ENCODE data around the gene PDGFB.

Gene PDGFB

DNA sequence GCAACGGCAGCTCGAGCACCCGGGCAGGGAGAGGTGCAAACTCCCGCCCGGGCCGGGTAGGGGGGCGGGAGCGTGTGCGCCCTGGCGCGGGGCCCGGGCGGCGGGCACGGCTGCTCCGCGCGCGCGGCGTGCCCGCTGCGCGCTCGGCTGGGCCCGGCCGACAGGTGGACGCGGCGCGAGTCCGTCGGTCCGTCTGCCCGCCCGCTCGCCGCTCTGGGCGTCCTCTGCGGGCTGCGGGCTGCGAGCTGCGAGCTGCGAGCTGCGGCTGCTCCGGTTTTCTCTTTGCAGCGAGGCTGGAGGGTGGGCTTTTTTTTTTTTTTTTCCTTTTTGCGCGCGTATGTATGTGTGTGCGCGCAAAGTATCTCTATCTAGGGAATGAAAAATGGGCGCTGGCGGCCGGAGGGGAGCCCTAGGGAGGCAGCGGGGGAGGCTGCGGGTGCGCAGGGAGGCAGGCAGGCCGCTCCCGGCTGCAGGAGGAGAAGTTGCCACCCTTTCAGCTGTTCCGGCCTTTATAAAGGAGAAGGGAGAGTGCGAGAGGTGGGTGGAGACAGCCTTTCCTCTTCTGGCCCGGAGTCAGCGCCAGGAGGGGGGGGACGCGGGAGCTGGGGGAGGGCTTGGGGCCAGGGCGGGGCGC is at the start of gene PDGFB:
Gene PDGFB, minus strand, starts transcription at position 487 of the 634 bp plus-strand sequence. CDS start 1,019 bp downstream, outside the sequence.
- no peak for DNase-seq

- no peak for DNase-seq
These were observed 49.1 kb upstream of the PDGFB start for GRCh38 chr22:39293766-39294368.

DNA sequence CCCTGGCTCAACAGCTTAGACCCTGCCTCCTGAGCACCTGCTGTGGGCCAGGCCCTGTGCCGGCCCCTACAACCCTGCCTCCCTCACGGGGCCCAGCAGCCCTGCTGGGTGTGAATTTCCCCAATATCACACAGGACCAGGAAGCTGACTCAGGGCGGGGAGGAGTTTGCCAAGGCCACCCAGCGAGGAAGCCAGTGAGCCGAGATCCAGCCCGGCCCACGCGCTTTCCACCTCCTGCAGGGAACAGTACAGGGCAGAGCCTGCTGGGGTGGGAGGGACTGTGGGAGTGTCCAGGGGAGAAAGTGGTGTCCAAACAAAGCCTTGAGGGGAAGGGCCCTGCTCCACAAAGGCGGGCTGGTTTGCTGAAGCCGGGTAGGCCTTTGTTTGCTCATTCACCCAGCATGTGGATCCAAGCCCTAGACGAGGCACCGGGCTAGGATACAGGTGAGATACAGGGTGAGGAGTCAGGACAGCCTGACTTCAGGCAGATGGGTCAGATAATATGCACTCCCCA is 47.8 kb upstream of the PDGFB start:
- no peak for DNase-seq

DNA sequence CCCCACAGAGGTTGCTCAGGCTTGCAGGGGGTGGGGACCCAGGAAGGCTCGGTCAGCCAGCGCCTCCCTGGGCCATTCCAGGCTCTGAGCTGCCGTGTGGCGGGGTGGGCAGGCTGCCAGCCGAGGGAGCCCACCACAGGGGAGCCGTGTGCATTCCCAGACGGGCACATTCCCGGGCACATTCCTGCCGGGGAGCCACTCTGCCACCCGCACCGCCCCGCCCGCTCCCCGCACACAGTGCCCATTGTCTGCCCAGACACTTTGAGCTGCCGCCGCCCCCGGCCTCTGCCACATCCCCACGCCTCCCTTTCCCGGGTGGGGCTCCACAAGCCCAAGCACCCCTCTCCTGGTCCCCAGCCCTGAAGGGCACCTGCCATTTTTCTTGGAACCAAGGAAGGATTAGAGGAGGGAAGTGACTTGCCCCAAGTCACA is 47.3 kb upstream of the PDGFB start:
- DNase-seq, result no peak

DNA sequence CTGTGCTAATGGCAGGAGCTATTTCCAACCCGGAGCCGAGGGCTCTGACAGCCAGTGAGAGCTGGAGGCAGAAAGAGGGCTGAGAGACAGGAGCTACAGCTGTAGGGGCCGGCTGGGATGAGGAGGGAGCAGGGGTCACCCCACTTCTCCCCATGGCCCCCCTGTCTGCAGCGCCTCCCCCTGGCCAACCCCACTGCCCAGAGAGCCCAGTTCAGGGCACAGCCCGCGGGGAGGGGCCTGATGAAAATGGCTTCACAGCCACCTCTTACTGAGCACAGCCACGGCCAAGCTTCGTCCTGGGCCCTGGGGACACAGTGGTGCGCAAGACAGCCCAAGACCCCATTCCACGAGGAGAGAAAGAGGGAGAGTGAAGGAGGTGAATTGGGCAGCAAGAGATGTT is 46.7 kb upstream of the PDGFB start:
- DNase-seq, result no peak

DNA sequence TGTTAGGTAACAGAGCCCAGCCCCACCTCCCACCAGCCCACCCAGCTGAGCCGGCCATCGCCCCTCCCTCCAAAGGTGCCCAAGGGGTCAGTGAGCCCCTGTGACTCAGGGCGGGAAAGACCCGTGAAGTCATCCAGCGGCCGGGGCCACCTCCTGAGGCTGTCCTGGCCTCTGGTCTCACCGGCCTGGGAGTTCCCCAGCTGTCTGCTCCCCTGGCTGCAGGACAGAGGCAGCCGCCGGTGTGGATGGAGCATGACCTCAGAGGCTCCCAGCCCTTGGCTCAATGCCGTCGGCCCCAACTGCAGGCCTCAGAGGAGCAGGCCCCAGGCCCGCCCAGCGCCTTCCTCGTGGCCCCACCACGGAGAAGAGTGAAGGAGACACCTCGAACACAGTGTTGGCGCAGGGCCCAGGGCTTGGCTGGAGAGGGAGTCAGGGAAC is 46.0 kb upstream of the PDGFB start:
- no peak for DNase-seq

DNA sequence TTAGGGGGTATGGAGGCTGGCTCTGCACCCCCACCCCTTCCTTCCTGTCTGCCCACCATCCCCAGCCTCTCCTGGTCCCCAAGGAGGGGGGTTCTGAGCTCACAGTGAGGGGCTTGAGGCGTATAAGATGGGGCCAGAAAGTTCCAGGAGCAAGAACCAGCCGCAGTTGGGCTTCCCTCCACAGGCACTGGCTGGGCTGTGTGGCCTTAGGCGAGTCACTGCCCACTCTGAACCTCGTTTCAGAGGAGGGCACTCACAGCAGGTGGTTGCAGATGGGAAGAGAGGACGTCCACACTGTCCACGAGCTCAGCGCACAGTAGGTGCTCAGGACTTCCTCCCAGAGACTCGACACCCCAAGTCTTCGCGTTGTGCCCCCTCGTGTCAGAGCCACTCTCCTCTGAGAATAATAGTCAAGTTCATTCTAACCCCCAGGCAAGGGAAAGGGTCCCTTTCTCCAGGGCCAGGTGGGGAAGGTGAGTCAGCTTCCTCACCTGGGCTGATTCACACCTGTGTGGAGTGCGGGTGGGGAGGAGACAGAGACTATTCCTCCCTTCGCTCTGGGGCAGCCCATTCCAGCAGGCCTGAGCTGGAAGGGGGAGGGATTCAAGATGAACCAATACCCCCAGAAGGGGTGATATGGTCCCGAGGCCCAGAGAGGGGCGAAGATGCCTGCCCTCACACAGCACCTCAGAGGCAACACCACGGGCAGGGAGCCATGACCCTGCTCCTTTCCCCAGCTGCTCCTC is 45.4 kb upstream of the PDGFB start:
- DNase-seq, result no peak

GRCh38 chr22:39289533-39289932 is 44.8 kb upstream of the PDGFB start:
- no peak for DNase-seq

- no peak for DNase-seq
These were observed 43.5 kb upstream of the PDGFB start for GRCh38 chr22:39288135-39288898.

DNA sequence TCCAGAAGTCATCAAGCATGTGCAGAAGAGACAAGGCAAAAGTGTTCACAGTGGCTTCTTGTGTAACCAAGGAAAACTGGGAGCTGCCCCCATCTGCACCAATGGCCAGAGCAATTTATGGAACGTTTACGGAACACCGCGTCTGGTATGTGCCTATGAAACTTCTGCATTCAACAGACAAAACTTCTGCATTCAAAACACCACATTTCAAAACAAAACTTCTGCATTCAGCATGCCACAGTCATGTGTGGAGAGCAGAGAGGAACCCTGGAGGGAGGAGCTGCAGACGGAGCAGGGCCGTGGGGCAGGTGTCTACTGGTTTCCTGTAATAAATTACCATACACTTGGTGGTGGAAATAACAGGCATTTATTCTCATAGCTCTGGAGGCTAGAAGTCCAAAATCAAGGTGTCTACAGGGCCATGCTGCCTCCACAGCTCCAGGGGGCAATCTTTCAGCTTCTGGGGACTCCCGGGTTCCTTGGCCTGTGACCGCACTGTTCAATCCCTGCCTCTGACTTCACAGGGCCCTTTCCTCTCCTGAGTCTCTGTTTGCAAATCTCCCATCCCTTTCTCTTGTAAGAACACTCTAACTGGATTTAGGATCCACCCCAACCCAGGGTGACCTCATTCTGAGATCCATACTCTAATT is 42.4 kb upstream of the PDGFB start:
- DNase-seq, result no peak

- DNase-seq, result no peak
These were observed 40.2 kb upstream of the PDGFB start for GRCh38 chr22:39284983-39285382.

- DNase-seq, result no peak
These were observed 39.6 kb upstream of the PDGFB start for GRCh38 chr22:39284142-39284980.

DNA sequence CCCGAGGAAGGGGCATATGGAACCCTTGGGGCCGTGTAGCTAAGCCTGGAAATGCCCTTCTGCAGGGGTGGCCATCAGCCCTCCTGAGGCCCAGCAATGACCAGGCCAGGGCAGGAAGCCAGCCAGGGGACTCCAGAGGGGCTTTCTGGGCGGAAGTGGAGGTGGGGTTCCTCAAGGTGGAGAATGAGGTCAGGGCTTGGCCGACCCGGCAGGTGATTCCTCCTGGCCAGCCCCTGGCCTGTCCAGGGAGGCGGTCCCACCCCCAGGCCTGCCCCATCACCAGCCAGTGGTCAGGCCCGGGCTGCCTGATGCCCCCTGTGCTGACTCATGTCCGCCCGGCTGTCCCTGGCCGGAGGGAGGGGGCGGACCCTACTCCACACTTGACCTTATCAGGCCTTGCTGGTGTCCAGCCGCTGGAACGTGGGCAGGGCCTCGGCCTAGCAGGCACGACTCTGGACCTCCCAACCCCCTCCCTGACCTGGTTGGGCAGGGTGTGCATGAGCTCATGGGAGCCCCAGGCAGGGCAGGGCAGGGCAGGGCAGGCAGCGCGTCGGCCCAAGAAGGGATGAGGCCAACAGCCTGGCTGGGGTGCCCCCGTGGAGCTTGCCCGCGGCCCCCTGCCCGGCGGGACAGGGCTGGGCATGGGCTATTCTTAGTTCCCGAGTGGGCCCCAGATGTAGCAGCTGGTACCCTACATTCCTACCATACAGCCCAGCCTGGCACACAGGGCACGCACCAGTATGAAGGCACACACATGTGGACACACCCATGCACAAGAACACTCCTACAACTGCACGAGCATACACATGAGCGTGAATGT is 38.8 kb upstream of the PDGFB start:
- no peak for DNase-seq

- no peak for DNase-seq
These were observed 38.0 kb upstream of the PDGFB start for GRCh38 chr22:39282645-39283321.

GRCh38 chr22:39281126-39281525 is 36.3 kb upstream of the PDGFB start:
- no peak for DNase-seq

- no peak for DNase-seq
These were observed 35.5 kb upstream of the PDGFB start for GRCh38 chr22:39280250-39280649.

DNA sequence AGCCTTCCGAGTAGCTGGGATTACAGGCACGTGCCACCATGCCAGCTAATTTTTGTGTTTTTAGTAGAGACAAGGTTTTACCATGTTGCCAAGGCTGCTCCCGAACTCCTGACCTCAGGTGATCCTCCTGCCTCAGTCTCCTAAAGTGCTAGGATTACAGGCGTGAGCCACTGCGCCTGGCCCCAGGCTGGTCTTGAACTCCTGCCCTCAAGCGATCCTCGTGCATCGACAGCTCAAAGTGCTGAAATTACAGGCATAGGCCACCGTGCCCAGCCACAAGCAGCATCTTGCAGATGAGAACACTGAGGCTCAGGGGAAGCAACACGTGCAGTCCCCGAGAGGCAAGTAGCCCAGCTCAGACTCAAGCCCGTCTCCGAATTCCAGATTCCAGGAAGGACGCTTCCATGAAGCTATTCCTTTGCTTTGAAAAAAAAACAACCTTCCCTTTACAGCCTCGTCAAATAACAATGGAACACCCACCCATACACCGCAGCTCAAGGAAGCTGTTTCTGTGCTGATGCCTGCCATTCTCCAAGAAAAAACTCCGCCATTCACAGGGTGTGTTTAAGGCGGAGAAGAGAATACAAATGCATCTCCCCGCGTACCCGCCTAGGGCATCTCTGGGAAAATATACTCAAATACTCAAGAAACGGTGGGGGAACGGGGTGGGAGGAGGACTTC is 34.5 kb upstream of the PDGFB start:
- no peak for DNase-seq

GRCh38 chr22:39278040-39278439 is 33.3 kb upstream of the PDGFB start:
- DNase-seq, result no peak

DNA sequence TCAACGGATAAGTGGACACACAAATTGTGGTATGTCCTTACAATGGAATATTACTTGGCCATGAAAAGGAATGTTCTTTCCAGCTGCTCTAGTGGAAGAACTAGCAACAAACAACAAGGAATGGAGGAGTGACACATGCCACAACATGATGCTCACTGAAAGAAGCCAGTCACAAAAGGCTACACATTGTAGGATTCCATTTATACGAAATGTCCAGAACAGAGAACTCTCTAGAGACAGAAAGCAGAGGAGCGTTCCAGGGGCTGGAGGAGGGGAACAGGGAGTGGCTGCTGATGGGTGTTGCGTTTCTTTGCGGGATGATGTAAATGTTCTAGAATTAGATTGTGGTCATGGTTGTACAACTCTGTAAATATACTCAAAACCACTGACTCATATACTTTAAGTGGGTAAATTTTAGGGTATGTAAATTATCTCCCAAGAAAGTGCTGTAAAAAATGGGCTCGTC is 32.4 kb upstream of the PDGFB start:
- DNase-seq, result no peak
